AG09309 (cell line): ENCODE results near the gene APBB2.
"Not testable (repeated sequence)": the region's sequence is repeated elsewhere in the genome, so short reads cannot be mapped to it uniquely, and the experiment has no call there.

Source experiments
- DNase-seq: peaks from one replicate; pipeline ENCODE4 v3.0.0-alpha.2; 2010; ENCODE audit warnings: low read depth
- H3K4me3 ChIP-seq: 2 replicates; pipeline ENCODE4 v1.5.1; 2011; ENCODE audit warnings: mild to moderate bottlenecking, low read depth, low read length, moderate library complexity; ENCODE audit not compliant: control insufficient read depth
- CTCF ChIP-seq: IDR thresholded peaks from 2 replicates; pipeline ENCODE4 v1.5.1; 2011; ENCODE audit warnings: mild to moderate bottlenecking, low read depth, low read length, inconsistent platforms; ENCODE audit not compliant: insufficient read depth, control insufficient read depth; ENCODE audit errors: missing control alignments

APBB2 gene

GRCh38 chr4:40828661-40829060 lies 385.7 kb downstream of the APBB2 start:
- no peak for TF ChIP-seq CTCF
- no peak for DNase-seq
- H3K4me3 ChIP-seq: no peak overlapping the region

GRCh38 chr4:40827758-40828157 lies 386.6 kb downstream of the APBB2 start:
- H3K4me3 ChIP-seq: no peak overlapping the region
- DNase-seq: no peak
- no peak for TF ChIP-seq CTCF

DNA sequence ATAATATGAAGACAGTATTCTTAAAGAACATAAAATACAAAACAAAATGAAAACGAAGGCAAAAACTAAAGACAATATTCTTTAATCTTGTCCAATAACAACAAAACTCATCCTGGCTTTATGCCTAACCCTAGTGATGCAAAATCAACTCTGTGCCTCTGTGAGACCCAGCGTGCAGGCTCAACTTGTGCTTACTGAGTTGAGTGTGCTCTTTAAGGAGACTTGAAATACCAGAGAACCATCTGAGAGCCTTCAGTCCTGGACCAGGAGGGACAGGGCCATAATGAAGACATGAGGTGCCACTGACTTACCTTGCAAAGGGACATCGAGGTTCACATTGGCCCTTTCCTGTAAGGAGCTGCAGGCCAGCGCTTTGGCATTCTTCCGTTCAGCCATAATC lies 387.5 kb downstream of the APBB2 start:
- H3K4me3 ChIP-seq: no peak overlapping the region
- TF ChIP-seq CTCF: no peak

GRCh38 chr4:40825014-40825838 lies 389.1 kb downstream of the APBB2 start:
- no peak for DNase-seq
- no peak for TF ChIP-seq CTCF
- H3K4me3 ChIP-seq: no peak overlapping the region

More for the DNA sequence above, 387.5 kb downstream of the APBB2 start:
- DNase-seq: no peak

GRCh38 chr4:40822420-40823166 lies 391.7 kb downstream of the APBB2 start:
- no peak for TF ChIP-seq CTCF
- H3K4me3 ChIP-seq: no peak overlapping the region
- no peak for DNase-seq

- TF ChIP-seq CTCF: no peak
- H3K4me3 ChIP-seq: no peak overlapping the region
- no peak for DNase-seq
Measured at GRCh38 chr4:40820101-40820500, 394.2 kb downstream of the APBB2 start.

- not testable (repeated sequence) for DNase-seq, H3K4me3 ChIP-seq
Measured at GRCh38 chr4:40817157-40817556, 397.2 kb downstream of the APBB2 start.
